Activated CD8-positive, alpha-beta T cell treated with anti-CD3 and anti-CD28 coated beads for 36 hours (primary cell): ENCODE measurements around the gene RAD51B. TPM values are rescaled to one million over a fixed set of nuclear protein-coding genes. Genes with fewer than 3 reads are reported as not detected.

Experiments used
- ATAC-seq: fragments of 200-7000 bp; cut with Tn5 transposase; one replicate; pipeline ENCODE4 v1.10.0; 2021; ENCODE audit warnings: mild to moderate bottlenecking, moderate library complexity
- CTCF ChIA-PET: fragments of 350-600 bp; sonication (Branson Sonifier 250); formaldehyde crosslinking; loops from one replicate; lab custom pipeline; 2021; ENCODE audit warnings: antibody characterized with exemption; lab: Charles Lee
- POLR2A ChIA-PET: fragments of 350-600 bp; sonication (Branson Sonifier 250); formaldehyde crosslinking; loops from one replicate; lab custom pipeline; 2021; ENCODE audit warnings: antibody characterized with exemption; lab: Charles Lee
- DNase-seq: peaks from one replicate; pipeline ENCODE4 v3.0.0-alpha.2; 2020
- H3K27ac Mint-ChIP-seq: one replicate; pipeline ENCODE4 v1.8.0; 2021; ENCODE audit warnings: mild to moderate bottlenecking, mixed read lengths
- H3K27me3 Mint-ChIP-seq: one replicate; pipeline ENCODE4 v1.8.0; 2021; ENCODE audit warnings: mixed read lengths
- H3K36me3 Mint-ChIP-seq: one replicate; pipeline ENCODE4 v1.8.0; 2021; ENCODE audit warnings: low read depth, mixed read lengths
- H3K4me1 Mint-ChIP-seq: one replicate; pipeline ENCODE4 v1.8.0; 2021; ENCODE audit warnings: low read depth, mixed read lengths
- H3K4me3 Mint-ChIP-seq: one replicate; pipeline ENCODE4 v1.8.0; 2021; ENCODE audit warnings: mild to moderate bottlenecking, moderate library complexity, mixed read lengths
- H3K9me3 Mint-ChIP-seq: one replicate; pipeline ENCODE4 v1.8.0; 2021; ENCODE audit warnings: mixed read lengths
- intact Hi-C: fragments of 100-400 bp; cut with micrococcal nuclease; formaldehyde crosslinking; loops from one replicate; pipeline ENCODE4 v1.10.0; 2022
- total RNA-seq, 2 experiments: library from RNA; stranded (reverse); gene quantifications; one replicate each; pipeline ENCODE4 v1.2.3, GENCODE V29; 2021
- TF ChIP-seq, protein P1 (sequence below): fragments of 200-600 bp; IDR thresholded peaks from one replicate; pipeline ENCODE4 v1.8.0; 2022; ENCODE audit warnings: antibody characterized with exemption, mild to moderate bottlenecking

Gene RAD51B
- total RNA-seq, 2 experiments from 2014 or later = 38.2 to 40.6 TPM

DNA sequence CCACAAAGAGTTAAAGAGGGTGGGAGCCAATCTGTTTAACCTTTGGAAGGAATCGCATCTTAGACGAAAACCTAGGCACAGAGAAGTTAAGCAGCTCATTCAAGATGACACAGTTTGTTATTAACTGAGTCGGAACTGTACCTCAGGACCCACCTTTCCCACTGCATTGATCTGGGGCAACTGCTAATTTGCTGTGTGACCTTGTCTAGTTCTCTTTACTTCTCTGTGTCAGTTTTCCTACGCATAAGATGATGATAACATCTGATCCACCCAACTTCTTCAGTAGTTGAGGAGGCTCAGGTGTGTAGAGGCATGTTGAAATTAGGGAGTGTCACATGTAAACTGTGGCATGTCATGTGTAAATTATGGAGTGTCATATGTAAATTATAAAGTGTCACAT is 787.1 kb downstream of the RAD51B start:
- POLR2A ChIA-PET = interaction anchor here (1.5 kb wide), 1 partner anchor 11 kb away, joined by 4 read pairs; no protein-coding TSS in a partner anchor
- H3K9me3 Mint-ChIP-seq = no peaks in the 10 kb centered on the region
- intact Hi-C loops = no loop called here
- H3K27me3 Mint-ChIP-seq = no peaks in the 10 kb centered on the region
- H3K4me1 Mint-ChIP-seq = peaks cover 13% of the 10 kb centered on the region
- ATAC-seq (no peak), DNase-seq (no peak)
- CTCF ChIA-PET = interaction anchor here (1.0 kb wide), 1 partner anchor 10 kb away, joined by 3 read pairs; no protein-coding TSS in a partner anchor
- H3K36me3 Mint-ChIP-seq = no peaks in the 10 kb centered on the region
- H3K27ac Mint-ChIP-seq = no peak overlapping the region
- H3K4me3 Mint-ChIP-seq = no peak overlapping the region
- TF ChIP-seq, protein P1, sequence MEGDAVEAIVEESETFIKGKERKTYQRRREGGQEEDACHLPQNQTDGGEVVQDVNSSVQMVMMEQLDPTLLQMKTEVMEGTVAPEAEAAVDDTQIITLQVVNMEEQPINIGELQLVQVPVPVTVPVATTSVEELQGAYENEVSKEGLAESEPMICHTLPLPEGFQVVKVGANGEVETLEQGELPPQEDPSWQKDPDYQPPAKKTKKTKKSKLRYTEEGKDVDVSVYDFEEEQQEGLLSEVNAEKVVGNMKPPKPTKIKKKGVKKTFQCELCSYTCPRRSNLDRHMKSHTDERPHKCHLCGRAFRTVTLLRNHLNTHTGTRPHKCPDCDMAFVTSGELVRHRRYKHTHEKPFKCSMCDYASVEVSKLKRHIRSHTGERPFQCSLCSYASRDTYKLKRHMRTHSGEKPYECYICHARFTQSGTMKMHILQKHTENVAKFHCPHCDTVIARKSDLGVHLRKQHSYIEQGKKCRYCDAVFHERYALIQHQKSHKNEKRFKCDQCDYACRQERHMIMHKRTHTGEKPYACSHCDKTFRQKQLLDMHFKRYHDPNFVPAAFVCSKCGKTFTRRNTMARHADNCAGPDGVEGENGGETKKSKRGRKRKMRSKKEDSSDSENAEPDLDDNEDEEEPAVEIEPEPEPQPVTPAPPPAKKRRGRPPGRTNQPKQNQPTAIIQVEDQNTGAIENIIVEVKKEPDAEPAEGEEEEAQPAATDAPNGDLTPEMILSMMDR = no peak

DNA sequence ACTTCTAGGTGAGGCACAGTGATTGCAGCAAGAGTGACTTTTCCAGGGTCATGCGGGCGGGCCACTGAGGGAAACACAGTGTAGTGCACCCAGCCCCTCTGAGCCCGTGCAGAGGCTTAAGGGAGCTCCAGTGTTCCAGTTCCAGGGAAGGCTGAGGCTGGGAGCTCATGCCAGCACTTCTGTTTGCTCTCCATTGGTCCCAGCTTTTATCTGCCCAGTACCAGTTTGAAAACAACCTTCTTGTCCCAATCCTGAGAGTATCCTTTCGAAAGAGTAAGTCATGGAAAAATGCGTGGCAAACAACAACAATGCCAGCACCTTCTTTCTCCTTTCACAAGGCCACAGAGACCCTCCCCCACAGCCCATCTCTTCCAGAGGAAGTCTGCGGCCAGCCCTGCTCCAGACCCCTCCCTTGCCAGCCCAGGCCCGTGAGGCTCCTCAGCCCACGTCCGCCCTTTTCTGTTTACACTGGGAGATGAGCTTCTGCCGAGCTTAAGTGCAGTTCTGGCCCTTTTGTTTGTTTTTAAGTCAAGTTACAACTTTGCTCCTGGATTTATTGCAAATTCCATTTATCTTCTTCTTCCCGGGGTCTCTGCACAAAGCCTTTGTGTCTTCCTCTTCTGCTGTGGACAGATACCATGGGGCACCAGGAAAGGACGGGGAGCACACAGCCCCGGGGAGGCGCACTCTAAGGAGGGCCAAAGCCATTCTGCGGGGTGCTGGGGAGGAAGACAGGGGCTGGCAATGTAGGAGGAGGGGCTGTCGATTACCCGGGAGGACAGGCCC is 787.7 kb downstream of the RAD51B start:
- no peak for DNase-seq
- POLR2A ChIA-PET = interaction anchor here (1.5 kb wide), 1 partner anchor 11 kb away, joined by 4 read pairs; no protein-coding TSS in a partner anchor
- TF ChIP-seq, protein P1 = no peak
- Mint-ChIP-seq H3K27ac (peak overlapping the region; percentile 32), H3K9me3 (no peaks in the 10 kb centered on the region), H3K4me3 (no peak overlapping the region), H3K36me3 (no peaks in the 10 kb centered on the region), H3K27me3 (no peaks in the 10 kb centered on the region), H3K4me1 (peaks cover 13% of the 10 kb centered on the region)
- intact Hi-C loops = no loop called here
- ATAC-seq = no peak
- CTCF ChIA-PET = interaction anchor here (1.0 kb wide), 1 partner anchor 9 kb away, joined by 3 read pairs; no protein-coding TSS in a partner anchor

DNA sequence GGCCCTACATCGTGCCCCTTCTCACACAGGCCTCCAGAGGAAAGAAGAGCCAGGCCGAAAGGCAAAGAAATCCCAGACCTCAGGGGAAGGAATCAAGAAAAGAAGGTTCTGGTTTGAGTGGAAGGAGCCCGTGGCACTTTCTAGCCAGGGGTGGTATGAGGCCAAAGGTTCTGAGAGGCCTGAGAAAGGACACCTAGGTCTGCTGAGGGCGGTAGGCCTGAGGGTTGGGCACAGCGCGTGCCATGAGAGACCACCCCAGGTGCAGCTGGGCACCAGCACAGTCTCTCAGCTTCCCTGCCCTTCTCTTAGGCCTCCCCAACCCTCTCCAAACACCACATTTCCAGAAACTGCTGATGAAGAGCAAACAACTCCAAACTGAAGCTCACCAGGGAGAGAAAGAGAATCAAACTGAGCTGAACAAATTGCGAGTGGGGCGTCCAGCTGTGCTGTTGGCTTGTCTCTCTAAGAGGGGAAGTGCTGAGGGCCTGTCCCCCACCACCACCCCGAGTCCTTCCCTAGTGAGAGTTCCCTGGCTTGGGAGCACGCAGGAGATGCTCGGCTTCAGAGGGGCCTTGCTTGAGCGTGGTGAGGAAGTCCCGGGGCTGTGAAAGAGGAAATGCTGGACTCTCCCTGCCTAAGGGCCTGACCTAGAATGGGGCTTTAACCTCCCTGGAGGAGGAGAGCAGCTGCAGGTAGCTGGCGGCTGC is 788.4 kb downstream of the RAD51B start:
- ATAC-seq (no peak), DNase-seq (no peak)
- ChIA-PET CTCF (no interaction called here), POLR2A (no interaction called here)
- intact Hi-C loops = no loop called here
- TF ChIP-seq, protein P1 = no peak
- Mint-ChIP-seq H3K27me3 (no peaks in the 10 kb centered on the region), H3K36me3 (no peaks in the 10 kb centered on the region), H3K9me3 (no peaks in the 10 kb centered on the region), H3K27ac (peak overlapping the region; percentile 32), H3K4me1 (peaks cover 13% of the 10 kb centered on the region), H3K4me3 (no peak overlapping the region)

DNA sequence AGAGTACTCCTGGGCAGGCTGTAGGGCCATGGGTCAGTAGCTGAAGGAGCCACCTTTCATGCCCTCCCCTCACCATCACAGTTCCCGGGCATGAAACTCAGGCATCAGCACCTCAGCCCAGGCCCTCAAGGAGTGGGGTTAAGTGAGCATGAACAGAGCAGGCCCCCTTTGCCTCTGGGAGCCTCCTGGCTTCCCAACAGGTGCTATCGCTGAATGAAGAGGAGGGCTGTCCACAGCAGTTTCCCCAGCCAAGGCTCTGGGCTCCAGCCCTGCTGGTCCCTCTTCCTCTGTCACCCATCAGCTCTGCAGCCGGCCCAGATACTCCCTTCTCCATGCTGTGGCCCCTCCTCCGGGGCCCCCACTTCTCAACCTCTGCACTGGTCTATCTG is 789.0 kb downstream of the RAD51B start:
- POLR2A ChIA-PET = no interaction called here
- TF ChIP-seq, protein P1 = no peak
- no peak for ATAC-seq

More for the DNA sequence above, 789.0 kb downstream of the RAD51B start:
- intact Hi-C loops = no loop called here
- no peak overlapping the region for H3K4me3 Mint-ChIP-seq
- H3K36me3 Mint-ChIP-seq = no peaks in the 10 kb centered on the region
- DNase-seq = no peak
- H3K9me3 Mint-ChIP-seq = no peaks in the 10 kb centered on the region
- H3K27ac Mint-ChIP-seq = no peak overlapping the region
- CTCF ChIA-PET = no interaction called here
- peaks cover 13% of the 10 kb centered on the region for H3K4me1 Mint-ChIP-seq
- H3K27me3 Mint-ChIP-seq = no peaks in the 10 kb centered on the region
